HG03060 (cell line): ENCODE data around the gene NAPA.

Experiments
- ATAC-seq: cut with Tn5 transposase; IDR thresholded peaks from one replicate; pipeline ENCODE4 v1.9.1; 2021; ENCODE audit warnings: low read depth, moderate number of reproducible peaks; ENCODE audit not compliant: unreplicated experiment

NAPA gene

DNA sequence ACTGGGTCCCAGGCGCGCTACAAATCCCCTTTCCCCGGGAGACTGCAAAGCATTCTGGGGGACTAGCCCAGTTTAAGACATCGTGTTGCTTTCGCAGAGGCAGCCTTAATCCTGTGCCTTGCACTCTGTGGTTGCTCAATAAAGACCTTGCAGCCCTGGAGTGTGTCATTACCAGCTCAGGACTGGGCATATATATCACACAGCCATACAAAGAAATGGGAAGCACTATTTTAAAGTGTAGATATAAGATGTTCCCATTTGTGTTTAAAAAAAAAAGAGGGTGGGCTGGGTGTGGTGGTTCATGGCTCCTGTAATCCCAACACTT lies 11.1 kb downstream of the NAPA start:
- no peak for ATAC-seq

DNA sequence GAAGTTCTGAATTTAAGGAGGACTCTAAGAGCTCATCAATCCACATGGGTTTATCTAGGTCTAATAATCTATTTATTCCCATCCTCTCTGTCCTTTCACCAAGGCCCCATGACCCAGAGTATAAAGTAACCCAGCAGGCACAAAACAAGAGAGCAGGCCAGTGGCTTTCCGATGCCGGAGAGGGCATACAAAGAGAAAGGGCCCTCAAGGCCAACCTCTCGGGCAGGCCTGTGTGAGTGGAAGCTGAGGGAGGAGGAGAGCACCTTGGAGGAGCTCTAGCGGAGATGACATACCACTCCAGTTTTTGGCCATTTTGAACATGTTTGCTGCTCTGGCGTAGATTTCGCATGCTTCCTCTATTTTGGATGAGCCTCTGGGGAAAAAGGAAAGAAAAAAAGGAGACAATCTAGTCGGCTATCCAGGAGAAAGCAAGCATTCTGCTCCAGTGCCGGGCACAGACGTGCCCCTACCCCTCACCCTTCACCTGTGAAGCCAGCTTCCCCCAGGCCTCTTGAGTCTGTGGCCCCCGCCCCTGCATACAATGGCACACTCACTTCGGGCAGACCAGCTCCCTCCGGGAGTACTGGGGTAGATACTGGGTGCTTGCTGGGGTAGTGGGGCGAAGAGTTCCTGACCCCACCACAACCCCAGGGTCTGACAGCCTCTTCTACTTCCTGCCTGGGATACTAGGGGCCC lies 11.6 kb downstream of the NAPA start:
- ATAC-seq, result no peak

DNA sequence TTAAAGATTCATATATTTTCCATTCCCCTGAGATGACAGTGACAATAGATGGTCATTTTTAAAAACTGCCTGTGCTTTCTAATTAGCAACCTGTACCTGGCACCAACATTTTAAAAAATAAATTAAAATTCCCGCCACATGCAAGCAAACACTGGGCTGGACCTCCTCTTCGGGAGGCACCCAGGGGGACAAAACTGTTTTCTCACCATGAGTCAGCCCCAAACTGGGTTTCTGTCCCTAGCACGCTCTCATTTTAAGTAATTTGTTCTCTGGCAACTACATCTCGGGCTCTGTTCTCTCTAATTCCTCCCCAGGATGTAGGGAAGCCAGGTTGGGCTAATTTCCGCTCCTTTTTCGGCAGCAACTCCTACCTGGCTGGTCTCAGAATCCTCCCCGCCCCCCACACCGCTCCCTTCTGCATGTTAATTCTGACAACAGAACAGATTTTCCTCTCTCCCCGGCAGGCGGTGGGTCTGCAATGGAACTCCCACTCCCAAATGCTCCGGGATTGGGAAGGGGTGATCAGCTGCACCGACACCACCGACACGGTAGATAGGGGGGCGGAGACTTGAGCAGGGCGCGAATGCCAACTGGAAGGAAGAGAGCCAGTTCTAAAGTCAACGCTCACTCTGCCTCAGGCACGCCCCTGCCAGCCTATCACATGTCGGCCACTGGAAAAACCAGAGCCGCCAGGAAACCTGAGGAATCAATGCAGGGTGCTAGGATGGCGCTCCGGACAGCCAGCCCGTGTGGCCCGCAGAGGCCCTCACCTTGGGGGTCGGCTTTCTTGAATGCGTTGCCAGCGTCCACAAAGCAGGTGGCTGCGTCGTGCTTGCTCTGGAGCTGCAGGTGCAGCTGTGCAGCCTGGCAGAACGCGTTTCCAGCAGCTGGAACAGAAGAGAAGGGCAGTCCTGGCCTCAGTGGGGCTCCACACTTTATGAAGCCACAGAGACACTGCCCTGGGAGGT lies 14.7 kb downstream of the NAPA start:
- no peak for ATAC-seq

DNA sequence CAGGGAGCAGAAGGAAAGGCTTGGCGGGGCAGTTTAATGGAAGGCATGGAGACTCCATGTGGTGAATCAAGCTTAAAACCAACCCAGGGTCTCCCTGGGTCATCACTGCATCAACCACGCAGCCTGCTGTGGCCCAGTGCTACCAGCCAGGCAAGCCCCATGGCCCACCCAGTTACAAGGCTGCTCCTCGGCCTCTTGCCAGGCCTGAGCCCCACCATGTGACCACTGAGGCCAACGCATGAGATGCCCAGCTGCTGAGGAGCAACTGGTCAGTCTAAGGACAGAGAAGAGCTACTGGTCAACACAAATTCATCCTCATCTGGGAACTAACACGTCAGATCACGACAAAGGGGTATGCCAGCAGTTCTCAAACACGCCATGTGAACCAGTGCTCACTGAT lies 15.5 kb downstream of the NAPA start:
- no peak for ATAC-seq

DNA sequence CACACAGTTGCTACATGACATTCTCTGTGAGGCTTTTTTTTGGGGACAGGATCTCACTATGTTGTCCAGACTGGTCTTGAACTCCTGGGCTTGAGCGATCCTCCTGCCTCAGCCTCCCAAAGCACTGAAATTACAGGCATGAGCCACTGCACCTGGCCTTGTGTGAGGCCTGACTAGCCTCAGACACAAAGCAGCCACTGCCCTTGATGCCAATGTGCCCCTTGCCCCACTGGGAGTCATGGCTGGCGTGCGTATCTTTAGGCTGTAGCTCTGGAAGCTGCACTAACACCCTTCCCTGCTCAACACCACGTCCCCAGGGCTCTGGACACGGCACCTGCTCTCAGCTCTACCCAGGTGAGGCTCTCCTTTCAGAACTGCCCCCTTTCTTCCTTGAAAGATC lies 16.3 kb downstream of the NAPA start:
- ATAC-seq, result no peak

DNA sequence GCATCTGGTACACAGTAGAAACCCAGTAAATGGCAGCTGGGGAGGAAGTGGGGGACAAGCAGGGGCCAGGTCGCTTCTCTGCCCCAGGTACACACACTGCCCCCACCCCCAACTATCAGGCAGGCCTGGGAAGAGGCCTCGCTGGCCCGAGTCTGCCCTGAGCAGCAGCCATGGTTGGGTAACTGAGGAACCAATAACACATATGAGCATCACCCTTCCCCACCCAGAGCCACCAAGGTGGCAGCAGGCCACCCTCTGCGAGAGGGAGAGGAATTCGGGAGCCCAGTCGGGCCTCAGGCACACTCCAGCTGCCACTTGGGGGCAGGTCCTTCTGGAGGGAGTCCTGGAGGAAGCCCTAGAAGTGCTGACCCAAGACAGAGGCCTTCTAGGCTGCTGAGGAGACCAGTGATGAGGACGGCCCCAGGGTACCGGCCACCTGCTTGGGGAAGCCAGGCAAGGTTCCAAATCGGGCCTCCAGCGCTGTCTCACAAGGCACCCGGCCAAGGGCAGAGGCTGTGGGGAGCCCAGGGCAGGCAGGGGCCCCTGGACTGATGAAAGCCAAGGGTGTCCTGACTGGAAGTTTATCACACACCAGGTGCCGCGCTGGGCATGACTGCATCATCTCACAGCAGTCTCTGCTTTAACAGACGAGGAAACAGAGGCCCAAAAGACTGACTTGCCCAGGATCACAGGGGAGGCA lies 16.9 kb downstream of the NAPA start:
- no peak for ATAC-seq

DNA sequence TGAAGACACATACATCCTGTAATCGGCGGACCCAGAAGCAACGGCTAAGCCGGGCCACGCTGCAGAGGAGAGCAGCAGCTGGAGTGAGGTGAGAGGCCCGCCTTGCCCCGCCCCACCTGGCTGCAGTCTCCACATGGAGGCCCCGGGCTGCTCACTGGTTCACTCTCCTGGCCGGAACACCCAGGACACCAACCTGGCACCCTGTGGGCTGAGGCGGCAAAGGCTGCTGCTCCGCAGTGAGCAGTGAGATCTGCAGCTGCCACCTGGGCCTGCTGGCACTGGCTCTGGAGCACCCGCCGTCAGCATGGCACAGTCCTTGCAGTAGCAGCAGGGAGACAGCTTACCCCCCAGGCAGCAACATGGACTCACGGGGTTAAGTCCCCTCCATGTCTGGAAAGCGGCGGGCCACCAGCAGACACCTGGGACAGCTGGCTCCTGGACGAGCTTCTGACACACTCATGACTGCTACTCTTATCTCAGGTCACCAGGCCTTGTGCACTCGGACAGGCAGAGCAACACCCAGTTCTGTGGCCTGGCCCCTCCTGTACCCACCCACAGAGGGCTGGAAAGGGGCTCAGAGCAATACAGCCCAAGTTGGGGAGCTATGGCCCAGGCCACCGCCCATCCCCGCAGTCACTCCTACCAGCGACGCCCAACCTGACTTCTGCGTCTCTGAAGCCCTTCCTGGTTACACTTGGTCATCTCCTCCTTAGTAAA lies 17.7 kb downstream of the NAPA start:
- no peak for ATAC-seq

DNA sequence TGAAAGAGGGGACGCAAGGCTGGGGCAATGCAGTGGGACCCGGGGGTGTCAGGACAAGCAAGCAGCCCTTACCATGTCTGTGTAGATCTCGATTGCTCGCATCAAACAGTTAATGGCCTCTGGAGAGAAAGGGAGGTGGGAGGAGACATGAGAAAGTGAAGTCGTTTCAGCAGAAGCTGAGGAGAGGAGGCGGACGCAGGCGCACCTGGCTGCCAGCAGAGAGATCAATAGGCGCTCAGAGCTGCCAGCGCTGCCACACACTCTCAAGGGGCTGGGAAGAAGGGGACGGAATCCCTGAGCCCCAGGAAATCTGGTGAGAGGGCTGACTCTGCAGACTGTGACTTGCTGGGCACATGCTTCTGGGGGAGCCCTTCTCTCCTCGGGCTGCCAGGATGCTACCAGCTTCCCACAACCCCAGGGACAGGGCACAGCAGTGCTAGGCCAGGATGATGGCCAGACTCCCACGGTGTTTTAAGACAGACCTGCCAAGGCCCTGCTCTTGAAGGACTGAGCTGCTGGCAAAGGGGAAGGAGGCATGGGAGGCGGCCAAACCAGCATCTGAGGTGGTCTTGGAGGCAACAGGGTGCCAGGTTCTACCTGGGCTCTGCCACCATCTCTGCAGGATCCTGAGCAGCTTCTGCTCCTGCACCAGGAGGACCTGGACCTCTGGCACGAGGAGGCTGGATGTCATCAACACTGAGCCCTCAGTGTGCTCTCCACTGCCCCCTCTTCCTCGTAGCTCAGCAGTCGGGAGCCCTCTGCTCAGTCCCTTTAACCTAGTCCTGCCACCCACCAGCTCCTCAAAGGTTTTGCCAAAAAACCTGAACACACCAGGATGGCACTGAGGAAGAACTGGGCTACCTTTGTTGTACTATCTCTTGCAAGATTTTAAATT lies 19.1 kb downstream of the NAPA start:
- ATAC-seq, result no peak

DNA sequence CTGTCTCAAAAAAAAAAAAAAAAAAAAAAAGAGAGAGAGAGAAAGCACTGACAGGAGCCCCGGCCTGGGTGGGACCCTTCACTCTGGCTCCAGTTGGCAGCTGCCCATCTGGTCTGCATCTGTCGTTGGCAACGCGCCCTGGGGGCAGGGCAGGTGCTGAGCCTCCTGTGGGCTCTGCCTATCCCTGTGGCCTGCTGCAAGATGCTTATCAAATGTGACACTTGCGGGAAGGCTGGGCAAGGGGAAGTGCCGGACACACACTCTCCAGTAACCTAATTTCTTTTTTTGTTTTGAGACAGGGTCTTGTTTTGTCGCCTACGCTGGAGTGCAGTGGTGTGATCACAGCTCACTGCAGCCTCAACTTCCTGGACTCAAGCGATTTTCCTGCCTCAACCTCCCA lies 20.1 kb downstream of the NAPA start:
- ATAC-seq, result no peak

DNA sequence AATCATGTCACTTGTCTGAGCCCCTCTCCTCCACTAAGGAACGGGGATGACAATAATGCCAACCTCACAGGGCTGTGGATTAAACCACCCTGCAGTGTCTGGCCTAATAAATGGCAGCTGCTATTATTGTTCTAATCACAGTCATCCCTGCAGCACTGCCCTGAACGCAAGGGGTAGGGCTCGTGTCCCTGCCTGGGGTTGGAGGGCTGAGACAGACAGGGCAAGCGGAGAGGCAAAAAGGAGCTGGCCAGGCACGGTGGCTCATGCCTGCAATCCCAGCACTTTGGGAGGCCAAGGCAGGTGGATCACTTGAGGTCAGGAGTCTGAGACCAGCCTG lies 20.7 kb downstream of the NAPA start:
- ATAC-seq, result no peak

DNA sequence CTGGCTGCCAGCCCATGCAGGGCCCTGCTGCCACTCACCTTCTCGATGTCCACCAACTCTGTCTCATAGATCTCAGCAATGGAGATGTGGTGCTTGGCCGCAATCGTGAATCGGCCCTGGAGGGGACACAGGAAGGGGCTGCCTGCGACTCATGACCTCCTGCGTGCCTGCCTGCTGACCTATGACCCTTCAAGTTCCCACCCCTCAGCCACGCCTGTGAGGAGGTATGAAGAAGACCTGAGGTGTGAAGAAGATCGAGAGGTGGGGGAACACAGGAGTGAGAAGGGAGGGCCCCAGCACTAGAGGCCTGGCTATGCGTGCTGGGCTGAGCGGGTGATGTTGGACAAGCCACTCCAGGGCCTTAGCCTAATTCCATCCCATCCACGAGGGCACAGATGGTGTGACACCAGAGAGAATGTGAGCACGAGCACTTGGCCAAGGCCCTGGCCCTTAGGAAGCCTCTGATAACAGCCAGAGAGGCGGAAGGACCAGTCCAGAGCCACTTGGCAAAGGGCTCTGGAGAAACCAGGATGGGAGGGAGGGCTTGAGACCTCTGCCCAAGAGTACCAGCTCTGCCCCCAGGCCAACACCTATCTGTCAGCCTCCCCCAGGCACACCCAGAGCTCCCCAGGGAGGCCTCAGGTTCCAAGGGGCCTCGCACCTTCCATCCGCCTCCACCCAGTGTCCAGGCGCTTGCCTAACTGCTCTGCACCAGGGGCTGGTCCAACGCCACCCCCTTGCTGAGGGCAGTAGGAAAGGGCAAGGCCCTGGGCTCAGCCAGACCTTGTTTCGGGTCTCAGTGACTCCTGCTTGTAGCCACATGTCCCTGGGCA lies 21.3 kb downstream of the NAPA start:
- no peak for ATAC-seq

DNA sequence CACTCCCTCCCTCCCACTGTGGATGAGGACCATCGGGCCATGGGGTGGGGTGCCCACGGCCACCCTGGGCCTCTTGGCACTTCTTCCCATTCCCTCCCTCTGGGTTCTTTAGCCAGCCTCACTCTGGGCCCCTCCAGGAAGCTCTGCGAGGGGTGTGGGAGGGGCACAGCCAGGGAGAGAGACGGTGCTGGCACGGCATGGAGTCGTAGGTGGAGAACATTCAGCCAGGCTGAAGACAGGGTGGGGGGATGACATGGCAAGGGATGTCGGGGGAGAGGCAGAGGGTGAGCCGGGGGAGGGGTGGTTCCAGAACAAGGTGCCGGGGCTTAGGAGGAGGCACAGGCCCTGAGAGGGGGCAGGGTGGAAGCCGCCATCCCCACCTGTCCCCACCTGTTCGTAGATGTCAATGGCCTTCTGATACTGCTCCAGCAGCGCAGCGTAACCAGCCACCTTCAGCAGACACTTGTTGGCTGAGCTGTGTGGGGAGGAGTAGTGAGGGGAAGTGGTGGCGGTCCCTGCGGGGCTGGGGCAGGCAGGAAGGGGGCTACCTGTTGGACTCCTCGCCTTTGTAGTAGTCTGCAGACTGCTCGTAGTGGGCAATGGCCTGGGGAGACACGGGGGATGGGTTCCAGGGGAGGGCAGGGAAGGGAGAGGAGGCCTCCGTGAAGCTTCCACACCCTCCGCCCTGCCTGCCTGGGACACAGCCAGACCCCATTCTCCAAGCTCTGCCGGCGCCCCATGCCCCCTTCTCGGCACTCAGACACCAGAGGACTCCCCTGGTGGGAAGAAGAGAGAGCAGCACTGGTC lies 22.1 kb downstream of the NAPA start:
- no peak for ATAC-seq

DNA sequence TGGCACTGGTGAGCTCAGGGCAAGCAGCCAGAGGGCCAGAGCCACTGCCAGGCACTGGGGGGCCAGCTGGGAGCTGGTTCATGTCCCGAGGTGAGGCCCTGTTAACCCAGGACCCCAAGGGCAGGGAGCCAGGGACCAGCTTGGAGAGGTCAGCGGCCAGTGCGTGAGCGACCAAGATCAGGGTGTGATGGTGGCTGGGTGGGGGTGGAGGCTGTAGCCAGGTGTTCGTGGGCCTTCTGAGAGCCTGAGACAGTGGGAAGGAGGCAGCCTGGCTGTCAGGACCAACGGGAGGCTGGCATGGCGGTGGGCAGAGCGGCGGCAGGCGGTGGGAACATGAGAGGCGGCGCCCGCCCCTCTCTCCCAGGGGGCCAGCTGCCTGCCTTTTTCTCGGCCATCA lies 22.7 kb downstream of the NAPA start:
- ATAC-seq, result no peak

DNA sequence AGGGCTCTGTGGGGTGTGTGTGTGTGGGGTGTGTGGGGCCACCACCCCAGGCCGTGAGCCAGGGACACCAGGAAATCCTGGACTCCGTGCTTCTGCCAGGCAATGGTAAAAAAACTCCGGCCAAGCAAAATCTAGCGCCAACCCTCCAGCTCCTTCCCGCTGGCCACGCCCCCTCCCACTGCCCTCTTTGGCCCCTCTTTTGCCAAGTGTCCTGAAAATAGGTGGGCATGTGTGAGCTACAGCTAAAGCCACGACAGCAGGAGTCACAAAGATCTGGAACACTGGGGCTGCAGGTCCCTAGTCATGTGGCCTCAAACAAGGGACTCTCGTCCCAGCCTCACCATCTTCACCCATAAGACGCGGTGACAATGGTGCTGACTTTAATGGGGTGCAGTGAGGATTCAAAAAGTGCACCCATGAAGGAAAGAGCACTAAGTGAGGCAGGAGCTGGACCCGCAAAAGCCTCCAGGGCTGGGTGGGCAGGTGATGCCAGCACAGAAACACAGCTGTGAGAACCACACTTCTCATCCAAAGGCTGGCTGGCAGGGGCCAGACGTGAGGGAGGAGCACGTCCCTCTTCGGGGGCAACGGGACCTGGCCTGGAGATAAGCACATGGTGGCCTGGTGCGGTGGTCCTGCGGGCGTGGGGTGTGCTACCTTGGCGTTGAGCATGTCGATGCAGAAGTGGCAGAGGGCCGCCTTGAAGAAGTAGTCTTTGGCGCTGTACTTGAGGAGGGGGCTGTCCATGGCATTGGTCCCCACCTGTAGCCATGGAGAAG lies 23.3 kb downstream of the NAPA start:
- ATAC-seq, result no peak

DNA sequence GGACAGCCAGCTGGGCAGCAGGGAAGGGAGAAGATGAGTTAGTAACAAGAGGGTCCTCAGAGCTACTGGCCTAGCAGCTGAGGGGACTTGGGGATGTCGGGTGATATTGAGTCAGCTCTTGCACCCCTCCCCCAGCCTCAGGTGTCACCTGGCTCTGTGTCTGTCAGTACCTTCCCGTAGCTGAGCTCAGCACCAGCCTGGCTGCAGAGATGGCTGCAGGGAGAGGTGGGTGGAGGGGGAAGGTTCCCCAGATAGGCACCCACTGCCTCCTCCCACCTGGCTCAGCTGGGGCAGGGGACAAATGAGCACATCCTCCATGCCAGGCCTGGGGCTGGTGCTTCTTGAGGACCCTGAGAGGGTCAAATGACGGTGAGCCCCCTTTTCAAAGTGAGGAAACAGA lies 24.0 kb downstream of the NAPA start:
- no peak for ATAC-seq

DNA sequence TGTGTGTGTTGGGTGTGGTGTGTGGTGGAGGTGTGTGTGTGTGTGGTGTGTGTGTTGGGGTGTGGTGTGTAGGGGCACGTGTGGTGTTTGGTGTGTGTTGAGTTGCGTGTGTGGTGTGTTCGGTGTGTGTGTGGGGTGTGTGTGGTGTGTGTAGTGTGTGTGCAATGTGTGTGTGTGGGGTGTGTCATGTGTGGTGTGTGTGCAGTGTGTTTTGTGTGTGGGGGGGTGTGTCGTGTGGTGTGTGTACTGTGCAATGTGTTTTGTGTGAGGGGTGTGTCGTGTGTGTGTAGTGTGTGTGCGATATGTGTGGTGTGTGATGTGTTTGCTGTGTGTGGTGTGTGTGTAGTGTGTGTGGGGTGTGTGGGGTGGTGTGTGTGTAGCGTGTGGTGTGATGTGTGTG lies 24.8 kb downstream of the NAPA start:
- ATAC-seq, result no peak

DNA sequence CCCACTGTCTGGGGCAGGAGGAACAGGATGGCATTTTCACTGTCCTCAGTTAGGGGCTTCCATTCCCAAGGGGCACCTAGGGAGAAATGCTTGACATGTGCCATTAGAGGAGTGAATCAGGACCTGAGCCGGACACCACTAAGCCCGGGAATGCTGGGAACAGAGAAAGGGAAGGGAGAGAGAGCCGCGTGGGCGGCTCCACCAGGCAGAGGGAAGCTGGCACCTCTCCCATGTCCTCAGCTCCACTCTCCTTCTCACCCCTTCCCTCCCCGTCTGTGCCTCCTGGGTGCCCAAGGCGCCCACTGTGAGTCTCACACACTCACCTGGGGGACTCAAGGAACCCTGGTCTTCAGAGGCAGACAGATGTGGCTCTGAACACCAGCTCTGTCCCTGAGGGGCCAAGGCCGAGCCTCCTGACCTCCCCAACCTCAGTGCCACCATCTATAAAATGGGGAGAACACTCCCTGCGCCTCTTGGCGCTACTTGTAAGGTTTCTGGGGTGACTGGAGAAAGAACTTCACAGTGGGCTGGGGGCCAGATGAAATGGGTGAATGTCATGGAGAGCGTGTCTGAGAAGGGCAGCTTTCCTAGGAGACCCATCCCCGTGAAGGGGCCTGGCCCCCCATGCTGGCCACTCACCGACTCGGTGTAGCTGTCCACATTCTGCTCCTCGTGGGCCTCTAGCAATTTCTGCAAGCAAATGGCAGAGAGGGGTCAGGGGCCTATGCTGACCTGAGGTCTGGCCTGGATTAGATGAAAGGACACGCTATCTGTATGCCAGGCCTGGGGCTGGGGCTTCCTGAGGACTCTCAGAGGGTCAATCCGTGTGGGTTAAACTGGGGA lies 25.6 kb downstream of the NAPA start:
- ATAC-seq, result no peak
